Stimulated activated CD8-positive, alpha-beta memory T cell treated with anti-CD3 and anti-CD28 coated beads, Interleukin-4, amount 100 ng/mL, for 48 hours (primary cell): Measurements from ENCODE around the gene CRYGN.

Experiments
- DNase-seq: peaks from one replicate; pipeline ENCODE4 v3.0.0-alpha.2; 2020

CRYGN gene

DNA sequence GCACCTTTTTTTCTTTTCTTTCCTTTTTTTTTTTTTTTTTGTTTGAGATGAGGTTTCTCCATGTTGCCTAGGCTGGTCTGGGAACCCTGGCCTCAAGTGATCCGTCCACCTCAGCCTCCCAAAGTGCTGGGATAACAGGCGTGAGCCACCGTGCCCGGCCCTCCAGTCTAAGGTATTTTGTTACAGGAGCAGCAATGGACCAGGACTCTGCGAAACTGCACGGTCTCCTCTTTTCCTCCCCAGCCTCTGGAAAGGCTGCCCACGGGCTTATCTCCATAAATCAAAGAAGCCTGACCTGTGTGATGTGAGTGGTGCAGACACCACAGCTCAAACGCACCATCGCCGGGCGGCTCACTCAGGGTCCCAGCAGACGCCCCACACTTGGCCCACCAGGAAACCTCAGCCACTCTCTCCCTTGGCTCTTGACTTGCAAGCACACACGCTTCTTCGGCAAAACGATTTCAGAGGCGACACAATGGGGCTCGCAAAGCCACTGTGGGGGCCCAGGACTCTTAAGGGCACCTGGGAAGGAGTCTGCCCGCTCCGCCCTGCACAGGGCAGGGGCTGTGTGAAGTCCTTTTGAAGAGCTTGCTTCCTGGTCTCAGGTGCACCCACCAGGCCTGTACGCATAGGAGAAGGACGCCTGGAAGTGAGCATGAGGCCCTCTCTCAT lies 50.7 kb downstream of the CRYGN start:
- DNase-seq = no peak

DNA sequence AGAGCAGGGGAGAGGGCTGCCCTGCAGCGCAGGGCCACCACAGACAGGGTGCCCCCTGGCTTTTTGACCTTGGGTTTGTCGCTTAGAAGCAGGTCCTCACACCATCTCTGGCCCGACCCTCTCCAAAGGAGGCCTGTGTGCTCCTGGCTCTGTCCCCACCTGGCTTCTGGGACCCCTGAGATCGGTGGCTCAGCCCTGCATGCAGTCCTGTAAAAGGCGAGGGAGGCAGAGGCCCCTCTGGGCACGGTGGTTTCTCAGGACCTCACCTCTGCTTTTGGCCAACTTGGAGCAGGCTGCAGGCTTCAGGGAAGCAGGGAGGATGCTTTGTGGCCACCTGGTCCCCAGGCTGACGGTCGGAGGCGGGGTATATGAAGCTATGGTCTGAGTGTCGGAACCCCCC lies 51.5 kb downstream of the CRYGN start:
- no peak for DNase-seq

DNA sequence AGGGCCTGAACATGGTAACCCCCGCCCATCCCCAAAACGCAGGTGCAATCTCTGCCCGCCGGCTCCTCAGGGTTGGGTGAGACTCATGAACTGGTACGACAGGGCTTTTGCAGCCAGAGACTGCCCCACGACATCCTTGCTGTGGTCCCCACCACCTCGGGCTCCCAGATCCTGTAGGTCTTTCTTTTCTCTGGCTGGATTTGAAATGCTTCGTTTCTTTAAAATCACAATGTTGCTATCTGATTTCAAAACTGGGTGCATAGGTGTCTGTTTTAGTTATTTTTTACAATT lies 52.0 kb downstream of the CRYGN start:
- no peak for DNase-seq

DNA sequence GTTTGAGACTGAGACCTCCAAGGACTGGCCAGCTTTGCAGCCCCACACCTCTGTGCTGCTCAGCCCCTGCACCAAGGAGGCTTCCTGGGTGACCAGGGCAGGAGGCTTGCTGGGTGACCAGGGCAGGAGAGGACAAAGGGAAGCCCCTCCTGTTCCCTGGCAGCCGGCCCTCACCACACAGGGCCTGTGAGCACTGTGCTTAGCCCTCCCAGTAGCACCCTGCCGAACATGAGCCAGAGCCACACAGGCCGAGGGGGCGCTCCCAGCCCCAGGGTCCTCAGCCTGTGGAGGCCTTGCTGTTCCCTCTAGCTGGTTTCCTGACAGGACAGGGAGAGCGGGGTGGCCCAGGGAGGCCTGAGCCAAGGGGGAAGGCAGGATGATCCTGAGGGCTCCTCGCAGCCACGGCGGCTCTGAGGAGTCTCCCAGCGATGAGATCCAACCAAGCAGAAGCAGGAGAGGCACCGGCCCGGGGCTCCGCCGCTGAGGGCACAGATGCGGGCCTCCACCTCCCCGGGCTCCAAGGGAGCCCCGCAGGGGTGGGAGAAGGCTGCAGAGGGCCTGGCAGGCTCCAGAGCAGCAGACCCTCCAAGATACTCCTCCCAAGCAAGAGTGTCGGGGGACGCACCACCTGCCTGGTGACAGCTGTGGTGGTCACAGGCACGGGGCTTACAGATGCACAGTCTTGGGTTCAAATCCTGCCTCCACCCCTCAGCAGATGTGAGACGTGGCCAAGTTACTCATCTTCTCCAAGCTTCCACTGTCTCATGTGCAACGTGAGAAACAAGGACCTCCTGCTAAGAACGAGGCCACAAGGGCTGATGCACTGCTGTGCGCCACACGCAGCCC lies 52.6 kb downstream of the CRYGN start:
- DNase-seq = no peak

DNA sequence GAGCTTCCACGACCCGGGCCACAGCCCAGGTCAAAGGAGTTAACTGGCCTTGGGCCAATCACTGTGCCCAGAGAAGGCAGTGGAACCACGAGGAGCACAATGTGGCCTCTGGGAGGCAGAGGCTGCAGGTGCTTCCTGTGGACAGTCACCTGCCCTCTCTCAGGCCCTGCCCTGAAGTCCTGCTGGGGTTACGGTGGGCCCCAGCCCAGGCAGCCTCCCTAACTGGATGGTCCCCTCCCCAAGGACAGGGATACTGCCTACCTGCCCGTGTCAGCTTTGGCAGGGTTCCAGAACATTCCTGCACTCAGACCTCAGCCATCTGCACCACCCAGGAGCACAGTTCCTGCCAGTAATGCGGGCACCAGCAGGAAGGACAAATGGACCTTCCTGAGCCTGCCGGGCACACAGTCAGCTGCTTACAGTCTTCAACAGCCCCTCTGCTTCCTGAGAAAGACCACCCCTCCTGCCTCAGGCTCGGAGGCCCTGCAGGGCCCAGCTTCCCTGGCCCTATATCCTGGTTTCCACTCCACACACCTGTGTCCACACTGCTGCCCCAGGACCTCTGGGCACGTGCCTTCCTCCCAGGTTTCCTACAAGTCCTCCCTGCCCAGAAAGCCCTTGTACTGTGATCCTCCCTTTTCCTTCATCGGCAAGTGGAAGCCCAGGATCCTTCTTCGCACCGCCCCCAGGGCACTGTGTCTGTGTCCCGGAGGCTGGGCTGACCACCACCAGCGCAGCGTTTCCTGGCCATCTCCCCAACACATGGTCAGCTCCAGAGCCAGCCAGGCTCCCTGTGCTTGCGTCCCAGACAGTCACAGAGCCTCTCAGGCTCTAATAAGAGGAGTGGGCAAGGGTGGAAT lies 53.4 kb downstream of the CRYGN start:
- no peak for DNase-seq

DNA sequence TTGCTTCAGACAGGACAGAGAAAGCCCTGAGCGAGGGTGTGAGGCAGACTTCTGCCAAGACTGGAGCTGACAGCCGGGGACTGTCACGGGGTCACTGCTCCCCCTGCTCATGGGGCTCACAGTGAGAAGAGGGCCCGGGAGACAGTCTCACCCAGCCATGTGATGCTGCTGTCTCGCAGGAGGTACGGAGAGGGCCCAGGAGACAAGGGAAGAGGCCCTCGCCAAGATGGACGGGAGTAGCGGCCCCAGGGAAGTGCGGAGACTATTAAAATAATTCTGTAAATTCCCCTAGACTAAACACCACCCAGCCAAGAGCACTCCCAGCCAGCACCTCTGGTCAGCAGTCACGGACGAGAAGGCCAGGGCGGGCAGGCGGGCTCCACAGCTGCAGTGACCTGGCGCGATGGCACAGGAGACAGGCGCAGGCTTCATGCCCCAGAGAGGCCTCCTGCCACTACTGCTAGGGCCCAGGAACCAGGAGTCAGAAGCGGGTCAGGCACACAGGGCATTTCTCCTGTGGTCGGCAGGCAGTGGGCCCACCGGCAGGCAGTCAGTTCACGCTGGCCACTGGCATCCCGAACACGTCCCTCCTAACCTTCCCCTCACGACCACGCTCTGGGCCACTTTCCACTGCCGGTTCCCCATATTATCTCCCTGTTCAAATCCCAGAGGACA lies 54.2 kb downstream of the CRYGN start:
- no peak for DNase-seq

DNA sequence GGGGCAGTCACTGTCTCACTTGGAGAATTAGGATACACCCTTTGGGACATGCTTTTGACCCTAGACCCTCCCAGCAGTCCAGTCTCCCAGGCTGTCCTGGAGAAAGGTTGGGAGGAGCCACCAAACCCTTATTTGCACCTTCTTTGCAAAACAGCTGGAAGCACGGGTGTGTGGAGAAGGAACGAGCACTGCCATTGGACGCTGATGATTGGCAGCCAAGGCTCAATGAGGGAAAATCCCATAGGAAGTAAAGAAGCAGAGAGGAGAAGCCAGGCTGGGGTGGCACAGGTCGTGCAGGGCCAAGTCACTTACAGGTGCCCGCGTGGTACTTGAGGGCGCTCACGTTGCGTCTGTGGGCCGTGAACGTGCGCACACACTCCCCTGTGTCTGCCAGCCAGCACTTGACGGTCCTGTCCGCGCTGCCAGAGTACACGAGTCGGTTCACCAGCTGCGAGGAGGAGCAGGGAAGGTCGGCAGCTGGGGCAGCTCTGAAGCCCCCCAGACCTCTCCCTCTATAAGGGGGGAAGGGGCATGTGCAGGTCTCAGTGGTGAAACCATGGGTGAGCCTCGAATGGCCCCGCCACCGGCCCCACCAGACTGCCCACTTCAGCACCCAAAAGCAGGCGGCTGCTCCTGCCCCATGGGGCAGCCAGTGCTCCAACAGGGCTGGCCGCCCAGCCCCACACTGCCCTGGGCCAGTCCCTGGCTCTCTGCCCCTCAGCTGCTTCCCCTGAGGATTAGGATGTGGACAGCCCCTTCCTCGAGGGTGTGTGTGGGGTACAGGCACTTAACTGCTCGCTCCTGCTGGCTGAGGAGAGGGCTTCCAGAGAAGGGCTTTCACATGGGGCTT lies 54.9 kb downstream of the CRYGN start:
- no peak for DNase-seq

DNA sequence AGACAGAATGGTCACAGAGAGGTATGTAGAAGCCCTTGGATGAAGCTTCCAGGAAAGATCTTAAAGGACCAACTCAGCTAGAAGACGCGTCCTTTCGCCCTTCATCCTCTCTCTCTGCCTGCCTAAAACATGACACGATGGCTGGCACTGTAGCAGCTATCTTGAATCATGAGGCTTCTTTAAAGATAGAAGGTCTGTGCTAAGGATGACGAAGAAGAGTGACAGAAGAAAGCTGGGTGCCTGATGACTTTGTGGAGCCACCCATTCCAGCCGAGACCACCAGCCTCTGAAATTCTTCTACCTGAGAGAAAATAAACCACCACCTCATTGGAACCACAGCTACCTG lies 55.6 kb downstream of the CRYGN start:
- DNase-seq = no peak

DNA sequence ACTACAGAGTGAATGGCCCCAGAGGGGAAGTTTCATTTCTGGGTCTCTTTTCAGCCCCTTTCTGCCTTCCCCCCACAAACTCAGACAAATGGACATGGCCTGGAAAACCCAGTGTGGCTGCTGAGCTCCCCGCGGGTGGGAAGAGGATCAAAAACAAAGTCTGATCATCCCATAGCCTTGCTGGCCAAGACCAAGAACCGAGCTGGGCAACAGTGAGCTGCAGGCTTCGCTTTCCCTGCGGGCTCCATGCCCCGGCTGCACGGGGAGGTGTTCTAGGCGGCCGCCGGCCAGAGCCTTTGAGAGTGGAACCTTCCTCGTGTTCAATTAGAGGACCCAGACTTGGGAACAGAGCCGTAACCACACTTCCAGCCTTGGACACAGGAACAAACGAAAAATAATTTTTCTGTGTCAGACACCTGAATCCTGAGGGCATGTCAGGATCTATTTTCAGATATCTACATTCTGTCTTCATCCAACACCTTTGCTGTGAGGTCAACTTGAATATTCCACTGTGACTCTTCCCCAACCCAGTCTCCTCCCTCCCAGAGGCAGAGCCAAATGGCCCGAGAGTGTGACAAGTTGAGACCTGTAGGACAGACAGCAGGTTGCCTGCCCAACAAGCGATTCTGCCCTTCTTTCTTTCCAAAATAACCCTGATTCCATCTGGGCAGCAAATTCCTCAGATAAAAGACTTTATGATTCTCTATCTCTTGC lies 56.1 kb downstream of the CRYGN start:
- no peak for DNase-seq

DNA sequence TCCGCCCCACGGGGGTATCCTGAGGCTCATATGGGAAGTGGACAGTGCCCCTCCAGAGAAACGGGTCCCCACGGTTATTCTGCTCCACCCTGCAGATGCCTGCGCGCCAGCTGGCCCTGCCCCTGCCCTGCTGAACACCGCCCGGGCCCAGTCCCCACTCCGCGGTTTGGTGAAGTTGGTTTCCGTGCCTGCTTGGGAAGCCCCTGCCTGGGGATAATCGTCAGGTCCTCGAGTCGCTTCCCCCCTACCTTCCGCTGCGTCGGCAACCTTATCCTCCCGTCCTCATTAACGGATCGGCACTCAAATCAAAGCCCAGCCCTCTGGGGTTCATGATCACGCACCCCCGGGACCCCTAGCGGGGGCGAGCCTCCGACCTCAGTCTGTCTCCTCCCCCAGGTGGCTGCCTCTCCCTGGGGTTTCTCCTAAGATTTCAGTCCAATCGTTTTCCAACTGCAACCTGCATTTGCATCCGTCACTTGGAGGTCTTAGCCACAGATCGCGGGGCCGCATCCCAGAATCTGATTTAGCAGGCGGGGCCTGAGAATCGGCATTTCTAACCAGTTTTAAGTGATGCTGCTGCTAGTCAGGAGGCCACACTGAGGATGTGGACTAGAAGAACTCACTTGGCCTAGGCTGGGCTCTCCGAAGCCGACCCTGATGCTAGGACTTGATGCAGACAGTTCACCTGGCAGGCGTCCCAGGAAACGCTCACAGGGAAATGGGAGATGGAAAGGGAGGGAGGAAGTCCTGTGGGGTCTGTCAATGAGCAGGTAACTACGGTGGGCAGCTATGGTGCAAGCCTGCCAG lies 57.7 kb downstream of the CRYGN start:
- DNase-seq = no peak

DNA sequence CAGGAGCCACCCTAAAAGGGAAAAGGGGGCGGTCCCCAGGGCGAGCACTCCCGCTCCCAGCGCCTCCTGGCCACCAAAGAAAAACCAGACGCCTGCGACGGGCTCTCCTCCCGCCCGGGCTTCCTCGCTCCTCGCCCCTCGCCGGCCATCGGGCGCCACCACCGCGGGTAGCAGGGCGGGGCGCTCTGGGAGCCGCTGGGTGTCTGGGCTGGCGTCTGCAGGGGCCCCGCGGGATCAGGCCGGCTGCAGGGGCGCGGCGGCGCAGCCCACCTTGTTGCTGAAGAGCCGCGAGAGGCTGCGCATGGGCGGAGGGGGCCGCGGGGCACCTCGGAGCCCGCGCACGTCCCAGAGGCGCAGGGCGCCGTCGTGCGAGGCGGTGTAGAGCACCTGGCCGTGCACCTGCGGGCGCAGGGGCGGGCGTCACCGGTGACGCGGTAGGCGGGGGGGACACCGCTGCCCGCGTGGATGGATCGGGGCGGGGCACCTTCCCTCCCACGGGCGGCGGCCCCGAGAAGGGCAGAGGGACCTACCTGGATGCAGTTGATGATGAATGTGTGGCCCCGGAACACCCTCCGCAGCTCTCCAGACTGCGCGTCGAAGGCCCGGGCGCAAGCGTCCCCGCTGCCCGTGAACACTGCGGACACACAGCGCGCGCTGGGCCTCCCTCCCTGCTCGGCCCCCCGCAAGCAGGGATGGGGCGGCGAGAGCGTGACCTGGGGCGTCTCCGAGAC lies 58.4 kb downstream of the CRYGN start:
- DNase-seq = peak; percentile 35

DNA sequence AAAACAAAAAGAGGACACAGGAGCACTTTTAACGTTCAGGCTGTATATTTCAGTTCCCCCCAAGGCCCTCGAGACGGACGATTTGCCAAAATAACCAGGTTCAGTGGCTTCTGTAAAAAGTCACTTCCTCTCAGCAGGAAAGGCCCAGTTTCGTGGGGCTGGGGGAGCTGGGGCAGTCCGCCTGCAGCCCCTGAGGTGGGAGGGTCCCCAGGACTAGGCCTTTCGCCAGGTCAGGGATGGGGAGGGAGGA lies 58.9 kb downstream of the CRYGN start:
- no peak for DNase-seq

DNA sequence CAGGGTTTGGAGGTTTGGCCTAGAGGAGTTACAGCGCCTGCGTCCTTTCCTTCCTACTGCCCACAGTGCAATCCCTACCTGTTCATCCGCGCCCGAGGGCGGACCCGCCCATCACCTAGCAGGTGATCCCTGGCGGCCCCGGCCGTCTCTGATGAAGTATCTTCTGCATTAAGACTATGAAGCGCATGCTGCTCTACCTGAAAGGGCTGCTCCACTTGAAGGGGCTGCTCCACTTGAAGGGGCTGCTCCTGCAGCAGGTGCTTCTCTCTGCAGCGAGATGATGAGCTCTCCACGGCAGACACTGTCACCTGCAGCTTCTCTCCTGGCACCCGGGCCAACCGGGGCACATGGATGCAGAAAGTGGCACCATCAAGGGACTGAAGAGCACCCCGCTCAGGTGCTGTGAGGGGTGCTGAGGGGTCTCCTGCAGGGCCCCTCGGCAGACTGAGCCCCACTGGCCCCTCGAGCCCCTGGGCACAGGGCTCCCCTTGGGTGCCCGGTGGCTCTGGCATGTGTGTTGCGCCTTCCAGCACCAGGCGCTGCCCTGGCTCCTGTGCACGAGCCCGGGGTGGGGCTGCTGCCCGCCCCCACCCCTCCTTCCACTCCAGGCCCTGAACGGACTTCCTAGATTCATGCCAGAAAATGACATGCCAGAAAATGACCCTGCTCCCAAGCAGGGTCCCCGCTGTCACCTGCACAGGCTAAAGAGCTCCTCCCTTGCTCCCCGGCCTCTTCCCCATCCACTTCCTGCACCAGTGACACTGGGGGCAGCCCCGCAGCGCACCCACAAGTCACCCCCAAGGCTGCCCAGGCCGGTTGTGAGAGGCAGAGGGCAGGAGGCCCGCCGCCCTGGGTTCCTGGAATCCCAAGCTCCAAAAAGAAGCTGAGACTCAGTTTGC lies 59.5 kb downstream of the CRYGN start:
- no peak for DNase-seq

DNA sequence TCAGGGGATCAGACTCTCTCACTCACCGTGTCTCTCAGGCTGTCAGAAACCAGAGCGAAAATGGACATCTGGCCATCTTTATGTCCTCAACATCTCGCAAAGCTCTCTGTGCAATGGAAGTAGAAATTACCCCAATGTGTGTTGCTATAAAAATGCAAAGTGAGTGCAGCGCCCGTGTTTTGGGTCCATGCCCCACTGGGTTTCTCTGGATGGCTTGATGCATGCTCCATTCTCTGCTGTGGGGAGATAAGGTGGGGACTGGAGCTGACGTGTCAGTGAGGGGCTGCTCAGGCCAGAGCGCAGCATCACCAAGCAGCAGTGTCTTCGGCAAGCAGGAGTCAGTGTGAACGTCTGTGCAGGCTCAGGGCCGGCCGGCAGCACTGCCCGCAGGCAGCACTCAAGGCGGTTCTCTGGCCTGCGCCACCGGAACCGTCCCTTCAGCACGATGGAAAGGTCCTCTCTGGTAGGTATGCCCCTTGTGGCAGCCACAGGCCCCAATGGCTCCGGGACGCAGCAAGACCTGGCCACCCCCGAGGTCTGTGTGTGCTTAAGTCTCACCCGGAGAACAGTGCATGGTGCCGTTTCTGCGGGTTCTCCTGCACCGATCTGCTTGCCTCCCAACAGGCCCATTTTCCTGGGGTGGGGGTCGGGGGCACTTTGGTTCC lies 60.3 kb downstream of the CRYGN start:
- no peak for DNase-seq

DNA sequence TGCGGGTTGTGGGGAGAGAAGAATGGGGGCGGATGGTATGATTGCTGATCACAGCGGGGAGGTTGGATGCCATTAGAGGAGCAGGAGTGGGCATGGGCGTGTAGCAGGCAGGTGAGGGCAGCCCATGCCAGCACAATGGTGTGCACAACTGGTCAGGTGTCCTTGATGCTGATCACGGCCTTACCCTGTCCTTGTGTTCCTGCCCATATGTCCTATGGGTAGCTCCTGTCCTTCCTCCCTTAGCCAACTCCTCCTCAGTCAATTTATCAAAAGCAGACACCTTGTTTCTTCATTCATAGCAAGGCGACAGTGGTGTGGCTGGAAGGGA lies 60.8 kb downstream of the CRYGN start:
- DNase-seq = no peak
